HEK293 (cell line): ENCODE data around the gene BAX.

Experiments used
- CTCF ChIP-seq: fragments of 450-650 bp; formaldehyde crosslinking; IDR thresholded peaks from 2 replicates; pipeline ENCODE4 v1.5.1; 2016; ENCODE audit warnings: missing biosample characterization, missing genetic modification characterization
- GLI4 ChIP-seq: fragments of 450-650 bp; formaldehyde crosslinking; IDR thresholded peaks from 2 replicates; pipeline ENCODE4 v1.5.1; 2016; ENCODE audit warnings: missing biosample characterization, missing genetic modification characterization
- IKZF3 ChIP-seq: fragments of 450-650 bp; IDR thresholded peaks from 2 replicates; pipeline ENCODE4 v1.5.0; 2018; ENCODE audit warnings: missing biosample characterization, mild to moderate bottlenecking, missing genetic modification characterization, moderate library complexity
- KLF16 ChIP-seq: fragments of 450-650 bp; formaldehyde crosslinking; IDR thresholded peaks from 2 replicates; pipeline ENCODE4 v1.5.1; 2017; ENCODE audit warnings: missing biosample characterization, missing genetic modification characterization
- KLF17 ChIP-seq: fragments of 450-650 bp; formaldehyde crosslinking; IDR thresholded peaks from 2 replicates; pipeline ENCODE4 v1.5.1; 2016; ENCODE audit warnings: missing biosample characterization, missing genetic modification characterization
- KLF8 ChIP-seq: fragments of 450-650 bp; formaldehyde crosslinking; IDR thresholded peaks from 2 replicates; pipeline ENCODE4 v1.5.1; 2016; ENCODE audit warnings: missing biosample characterization, missing genetic modification characterization
- MYNN ChIP-seq: fragments of 450-650 bp; formaldehyde crosslinking; IDR thresholded peaks from 2 replicates; pipeline ENCODE4 v1.5.1; 2016; ENCODE audit warnings: missing biosample characterization, missing genetic modification characterization, borderline replicate concordance
- RBAK ChIP-seq: fragments of 450-650 bp; formaldehyde crosslinking; IDR thresholded peaks from 2 replicates; pipeline ENCODE4 v1.5.1; 2016; ENCODE audit warnings: missing biosample characterization, missing genetic modification characterization
- SCRT1 ChIP-seq: fragments of 450-650 bp; formaldehyde crosslinking; IDR thresholded peaks from 2 replicates; pipeline ENCODE4 v1.5.1; 2016; ENCODE audit warnings: missing biosample characterization, missing genetic modification characterization, borderline replicate concordance
- ZBTB10 ChIP-seq: fragments of 450-650 bp; formaldehyde crosslinking; IDR thresholded peaks from 2 replicates; pipeline ENCODE4 v1.5.1; 2016; ENCODE audit warnings: missing biosample characterization, missing genetic modification characterization
- ZIC2 ChIP-seq: fragments of 450-650 bp; formaldehyde crosslinking; IDR thresholded peaks from 2 replicates; pipeline ENCODE4 v1.5.1; 2016; ENCODE audit warnings: missing biosample characterization, missing genetic modification characterization
- ZNF175 ChIP-seq: fragments of 450-650 bp; formaldehyde crosslinking; IDR thresholded peaks from 2 replicates; pipeline ENCODE4 v1.5.1; 2016; ENCODE audit warnings: missing biosample characterization, missing genetic modification characterization
- ZNF221 ChIP-seq: fragments of 450-650 bp; formaldehyde crosslinking; IDR thresholded peaks from 2 replicates; pipeline ENCODE4 v1.5.1; 2017; ENCODE audit warnings: missing biosample characterization, missing genetic modification characterization, borderline replicate concordance
- ZNF239 ChIP-seq: fragments of 450-650 bp; formaldehyde crosslinking; IDR thresholded peaks from 2 replicates; pipeline ENCODE4 v1.5.1; 2016; ENCODE audit warnings: missing biosample characterization, missing genetic modification characterization
- ZNF24 ChIP-seq: fragments of 450-650 bp; formaldehyde crosslinking; IDR thresholded peaks from 2 replicates; pipeline ENCODE4 v1.5.1; 2016; ENCODE audit warnings: missing biosample characterization, missing genetic modification characterization
- ZNF302 ChIP-seq: fragments of 450-650 bp; formaldehyde crosslinking; IDR thresholded peaks from 2 replicates; pipeline ENCODE4 v1.5.1; 2016; ENCODE audit warnings: missing biosample characterization, missing genetic modification characterization, low read depth
- ZNF433 ChIP-seq: fragments of 450-650 bp; formaldehyde crosslinking; IDR thresholded peaks from 2 replicates; pipeline ENCODE4 v1.5.1; 2016; ENCODE audit warnings: missing biosample characterization, missing genetic modification characterization, low read depth
- ZNF571 ChIP-seq: fragments of 450-650 bp; formaldehyde crosslinking; IDR thresholded peaks from 2 replicates; pipeline ENCODE4 v1.5.0; 2017; ENCODE audit warnings: missing biosample characterization, missing genetic modification characterization
- ZNF580 ChIP-seq: fragments of 450-650 bp; formaldehyde crosslinking; IDR thresholded peaks from 2 replicates; pipeline ENCODE4 v1.5.1; 2016; ENCODE audit warnings: missing biosample characterization, missing genetic modification characterization
- ZNF624 ChIP-seq: fragments of 450-650 bp; formaldehyde crosslinking; IDR thresholded peaks from 2 replicates; pipeline ENCODE4 v1.5.1; 2017; ENCODE audit warnings: missing biosample characterization, missing genetic modification characterization
- ZNF626 ChIP-seq: fragments of 450-650 bp; sonication (Bioruptor Pico); formaldehyde crosslinking; IDR thresholded peaks from 2 replicates; pipeline ENCODE4 v1.5.1; 2018; ENCODE audit warnings: missing biosample characterization, missing genetic modification characterization, inconsistent platforms
- ZNF654 ChIP-seq: fragments of 450-650 bp; formaldehyde crosslinking; IDR thresholded peaks from 2 replicates; pipeline ENCODE4 v1.5.1; 2016; ENCODE audit warnings: low read depth, missing biosample characterization, missing genetic modification characterization
- ZNF660 ChIP-seq: fragments of 450-650 bp; IDR thresholded peaks from 2 replicates; pipeline ENCODE4 v1.5.1; 2018; ENCODE audit warnings: missing biosample characterization, mild to moderate bottlenecking, missing genetic modification characterization
- ZNF670 ChIP-seq: fragments of 450-650 bp; formaldehyde crosslinking; IDR thresholded peaks from 2 replicates; pipeline ENCODE4 v1.5.1; 2016; ENCODE audit warnings: missing biosample characterization, missing genetic modification characterization, low read depth
- ZNF707 ChIP-seq: fragments of 450-650 bp; formaldehyde crosslinking; IDR thresholded peaks from 2 replicates; pipeline ENCODE4 v1.5.1; 2016; ENCODE audit warnings: missing biosample characterization, missing genetic modification characterization
- TF ChIP-seq, protein P1 (sequence below): fragments of 450-650 bp; formaldehyde crosslinking; IDR thresholded peaks from 2 replicates; pipeline ENCODE4 v1.5.1; 2016; ENCODE audit warnings: missing biosample characterization, missing genetic modification characterization
- TF ChIP-seq, protein P2 (sequence below): fragments of 450-650 bp; formaldehyde crosslinking; IDR thresholded peaks from 2 replicates; pipeline ENCODE4 v1.5.1; 2016; ENCODE audit warnings: missing biosample characterization, missing genetic modification characterization

Gene BAX

DNA sequence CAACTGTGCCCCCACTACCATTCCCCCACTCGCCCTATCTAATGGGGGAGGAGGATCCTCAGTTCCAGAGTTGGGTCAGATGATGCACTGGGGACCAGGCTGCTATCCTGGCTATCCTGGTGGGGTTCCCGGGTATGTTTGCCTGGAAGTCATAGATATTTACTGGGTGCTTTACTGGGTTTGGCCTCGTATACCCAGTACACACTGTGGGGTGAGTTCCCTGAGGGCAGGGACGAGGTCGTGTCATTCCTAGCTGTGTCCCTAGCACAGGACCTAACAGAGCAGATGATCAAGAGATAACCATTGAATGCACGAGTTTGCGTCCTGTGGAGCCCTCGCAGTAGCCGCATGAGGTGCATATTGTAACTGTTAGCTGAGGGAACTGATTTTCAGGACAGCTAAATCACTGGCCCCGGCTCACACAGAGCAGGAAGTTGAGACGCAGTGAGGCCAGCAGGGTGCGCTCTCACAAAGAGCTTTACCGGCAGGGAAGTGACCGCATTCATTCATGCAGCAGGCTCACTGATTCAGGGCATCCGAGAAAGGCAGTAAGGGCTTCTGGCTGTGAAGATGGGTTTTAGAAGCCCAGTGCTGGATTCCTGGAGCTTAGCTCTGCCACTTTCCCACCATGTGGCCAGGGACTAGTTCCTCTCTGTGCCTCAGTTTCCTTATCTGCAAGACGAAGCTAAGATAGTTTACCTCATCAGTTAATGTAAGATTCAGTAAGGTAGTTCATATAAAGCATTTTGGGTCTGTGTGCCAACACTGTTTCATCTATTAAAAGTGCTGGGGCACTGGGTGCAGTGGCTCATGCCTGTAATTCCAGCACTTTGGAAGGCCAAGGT is 45.0 kb downstream of the BAX start (continued):
- TF ChIP-seq ZNF571 (tag by site-specific recombination) (no peak), KLF17 (tag by site-specific recombination) (no peak), IKZF3 (tag by site-specific recombination) (no peak), ZNF239 (tag by site-specific recombination) (no peak), MYNN (tag by site-specific recombination) (no peak), ZNF624 (tag by site-specific recombination) (no peak), CTCF (tag by site-specific recombination) (peak; percentile 59; the same call in 1 of the 2 replicates), ZNF670 (tag by site-specific recombination) (no peak), RBAK (tag by site-specific recombination) (no peak), ZBTB10 (no peak), ZNF660 (peak; percentile 78; the same call in 1 of the 2 replicates), SCRT1 (tag by site-specific recombination) (no peak), ZNF175 (tag by site-specific recombination) (no peak), KLF8 (tag by site-specific recombination) (no peak), ZNF580 (tag by site-specific recombination) (no peak), KLF16 (tag by site-specific recombination) (no peak), ZIC2 (tag by site-specific recombination) (peak; percentile 79), ZNF707 (tag by site-specific recombination) (no peak), ZNF433 (tag by site-specific recombination) (no peak), ZNF221 (tag by site-specific recombination) (no peak), ZNF626 (tag by site-specific recombination) (no peak), GLI4 (tag by site-specific recombination) (no peak), ZNF24 (peak; percentile 59; the same call in 1 of the 2 replicates), ZNF654 (tag by site-specific recombination) (peak; percentile 41), ZNF302 (tag by site-specific recombination) (no peak)
- TF ChIP-seq, protein P1, sequence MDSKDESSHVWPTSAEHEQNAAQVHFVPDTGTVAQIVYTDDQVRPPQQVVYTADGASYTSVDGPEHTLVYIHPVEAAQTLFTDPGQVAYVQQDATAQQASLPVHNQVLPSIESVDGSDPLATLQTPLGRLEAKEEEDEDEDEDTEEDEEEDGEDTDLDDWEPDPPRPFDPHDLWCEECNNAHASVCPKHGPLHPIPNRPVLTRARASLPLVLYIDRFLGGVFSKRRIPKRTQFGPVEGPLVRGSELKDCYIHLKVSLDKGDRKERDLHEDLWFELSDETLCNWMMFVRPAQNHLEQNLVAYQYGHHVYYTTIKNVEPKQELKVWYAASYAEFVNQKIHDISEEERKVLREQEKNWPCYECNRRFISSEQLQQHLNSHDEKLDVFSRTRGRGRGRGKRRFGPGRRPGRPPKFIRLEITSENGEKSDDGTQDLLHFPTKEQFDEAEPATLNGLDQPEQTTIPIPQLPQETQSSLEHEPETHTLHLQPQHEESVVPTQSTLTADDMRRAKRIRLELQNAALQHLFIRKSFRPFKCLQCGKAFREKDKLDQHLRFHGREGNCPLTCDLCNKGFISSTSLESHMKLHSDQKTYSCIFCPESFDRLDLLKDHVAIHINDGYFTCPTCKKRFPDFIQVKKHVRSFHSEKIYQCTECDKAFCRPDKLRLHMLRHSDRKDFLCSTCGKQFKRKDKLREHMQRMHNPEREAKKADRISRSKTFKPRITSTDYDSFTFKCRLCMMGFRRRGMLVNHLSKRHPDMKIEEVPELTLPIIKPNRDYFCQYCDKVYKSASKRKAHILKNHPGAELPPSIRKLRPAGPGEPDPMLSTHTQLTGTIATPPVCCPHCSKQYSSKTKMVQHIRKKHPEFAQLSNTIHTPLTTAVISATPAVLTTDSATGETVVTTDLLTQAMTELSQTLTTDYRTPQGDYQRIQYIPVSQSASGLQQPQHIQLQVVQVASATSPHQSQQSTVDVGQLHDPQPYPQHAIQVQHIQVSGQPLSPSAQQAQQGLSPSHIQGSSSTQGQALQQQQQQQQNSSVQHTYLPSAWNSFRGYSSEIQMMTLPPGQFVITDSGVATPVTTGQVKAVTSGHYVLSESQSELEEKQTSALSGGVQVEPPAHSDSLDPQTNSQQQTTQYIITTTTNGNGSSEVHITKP (tag by site-specific recombination) = no peak
- TF ChIP-seq, protein P2, sequence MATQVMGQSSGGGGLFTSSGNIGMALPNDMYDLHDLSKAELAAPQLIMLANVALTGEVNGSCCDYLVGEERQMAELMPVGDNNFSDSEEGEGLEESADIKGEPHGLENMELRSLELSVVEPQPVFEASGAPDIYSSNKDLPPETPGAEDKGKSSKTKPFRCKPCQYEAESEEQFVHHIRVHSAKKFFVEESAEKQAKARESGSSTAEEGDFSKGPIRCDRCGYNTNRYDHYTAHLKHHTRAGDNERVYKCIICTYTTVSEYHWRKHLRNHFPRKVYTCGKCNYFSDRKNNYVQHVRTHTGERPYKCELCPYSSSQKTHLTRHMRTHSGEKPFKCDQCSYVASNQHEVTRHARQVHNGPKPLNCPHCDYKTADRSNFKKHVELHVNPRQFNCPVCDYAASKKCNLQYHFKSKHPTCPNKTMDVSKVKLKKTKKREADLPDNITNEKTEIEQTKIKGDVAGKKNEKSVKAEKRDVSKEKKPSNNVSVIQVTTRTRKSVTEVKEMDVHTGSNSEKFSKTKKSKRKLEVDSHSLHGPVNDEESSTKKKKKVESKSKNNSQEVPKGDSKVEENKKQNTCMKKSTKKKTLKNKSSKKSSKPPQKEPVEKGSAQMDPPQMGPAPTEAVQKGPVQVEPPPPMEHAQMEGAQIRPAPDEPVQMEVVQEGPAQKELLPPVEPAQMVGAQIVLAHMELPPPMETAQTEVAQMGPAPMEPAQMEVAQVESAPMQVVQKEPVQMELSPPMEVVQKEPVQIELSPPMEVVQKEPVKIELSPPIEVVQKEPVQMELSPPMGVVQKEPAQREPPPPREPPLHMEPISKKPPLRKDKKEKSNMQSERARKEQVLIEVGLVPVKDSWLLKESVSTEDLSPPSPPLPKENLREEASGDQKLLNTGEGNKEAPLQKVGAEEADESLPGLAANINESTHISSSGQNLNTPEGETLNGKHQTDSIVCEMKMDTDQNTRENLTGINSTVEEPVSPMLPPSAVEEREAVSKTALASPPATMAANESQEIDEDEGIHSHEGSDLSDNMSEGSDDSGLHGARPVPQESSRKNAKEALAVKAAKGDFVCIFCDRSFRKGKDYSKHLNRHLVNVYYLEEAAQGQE (tag by site-specific recombination) = no peak
